ENCODE results near the gene AMIGO1. TPM values are rescaled to one million over a fixed set of nuclear protein-coding genes. Genes with fewer than 3 reads are reported as not detected.

Gene AMIGO1
- total and polyA plus RNA-seq, 10 of the 15 experiments (the other 5 are each of a cell fraction or from before 2014, with no cell fraction given) = 0.02 to 0.28 (median 0.08) TPM; not detected in 1

DNA sequence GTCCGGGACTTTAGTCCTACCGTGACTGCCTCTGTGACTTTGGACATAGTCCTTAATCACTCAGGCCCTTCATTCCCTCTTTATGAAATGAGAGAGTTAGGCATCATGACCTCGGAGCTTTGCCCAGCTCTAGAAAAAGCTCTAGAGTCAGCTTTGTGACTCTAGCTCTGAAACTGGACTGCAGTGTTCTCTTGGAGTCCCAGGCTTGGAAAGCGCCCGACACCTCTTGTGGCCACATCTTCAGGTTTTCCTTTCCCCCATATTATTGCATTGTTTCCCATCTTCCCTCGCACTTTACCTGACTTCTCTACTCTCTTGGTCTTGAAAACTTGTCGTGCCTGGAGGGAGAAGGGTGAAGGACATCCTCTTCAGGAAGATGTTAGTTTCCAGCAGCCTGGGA is 12.5 kb upstream of the AMIGO1 start (continued):
- TF ChIP-seq, protein P1, sequence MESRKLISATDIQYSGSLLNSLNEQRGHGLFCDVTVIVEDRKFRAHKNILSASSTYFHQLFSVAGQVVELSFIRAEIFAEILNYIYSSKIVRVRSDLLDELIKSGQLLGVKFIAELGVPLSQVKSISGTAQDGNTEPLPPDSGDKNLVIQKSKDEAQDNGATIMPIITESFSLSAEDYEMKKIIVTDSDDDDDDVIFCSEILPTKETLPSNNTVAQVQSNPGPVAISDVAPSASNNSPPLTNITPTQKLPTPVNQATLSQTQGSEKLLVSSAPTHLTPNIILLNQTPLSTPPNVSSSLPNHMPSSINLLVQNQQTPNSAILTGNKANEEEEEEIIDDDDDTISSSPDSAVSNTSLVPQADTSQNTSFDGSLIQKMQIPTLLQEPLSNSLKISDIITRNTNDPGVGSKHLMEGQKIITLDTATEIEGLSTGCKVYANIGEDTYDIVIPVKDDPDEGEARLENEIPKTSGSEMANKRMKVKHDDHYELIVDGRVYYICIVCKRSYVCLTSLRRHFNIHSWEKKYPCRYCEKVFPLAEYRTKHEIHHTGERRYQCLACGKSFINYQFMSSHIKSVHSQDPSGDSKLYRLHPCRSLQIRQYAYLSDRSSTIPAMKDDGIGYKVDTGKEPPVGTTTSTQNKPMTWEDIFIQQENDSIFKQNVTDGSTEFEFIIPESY (IDR thresholded peaks at IDR 0.05) = no peak
- TF ChIP-seq SMAD5 (IDR thresholded peaks at IDR 0.05; ENCODE audit: low read depth) (no peak), FOS (IDR thresholded peaks at IDR 0.05; ENCODE audit: borderline replicate concordance, extremely low read depth, insufficient read length) (no peak), CHD4 (IDR thresholded peaks at IDR 0.05) (no peak)

DNA sequence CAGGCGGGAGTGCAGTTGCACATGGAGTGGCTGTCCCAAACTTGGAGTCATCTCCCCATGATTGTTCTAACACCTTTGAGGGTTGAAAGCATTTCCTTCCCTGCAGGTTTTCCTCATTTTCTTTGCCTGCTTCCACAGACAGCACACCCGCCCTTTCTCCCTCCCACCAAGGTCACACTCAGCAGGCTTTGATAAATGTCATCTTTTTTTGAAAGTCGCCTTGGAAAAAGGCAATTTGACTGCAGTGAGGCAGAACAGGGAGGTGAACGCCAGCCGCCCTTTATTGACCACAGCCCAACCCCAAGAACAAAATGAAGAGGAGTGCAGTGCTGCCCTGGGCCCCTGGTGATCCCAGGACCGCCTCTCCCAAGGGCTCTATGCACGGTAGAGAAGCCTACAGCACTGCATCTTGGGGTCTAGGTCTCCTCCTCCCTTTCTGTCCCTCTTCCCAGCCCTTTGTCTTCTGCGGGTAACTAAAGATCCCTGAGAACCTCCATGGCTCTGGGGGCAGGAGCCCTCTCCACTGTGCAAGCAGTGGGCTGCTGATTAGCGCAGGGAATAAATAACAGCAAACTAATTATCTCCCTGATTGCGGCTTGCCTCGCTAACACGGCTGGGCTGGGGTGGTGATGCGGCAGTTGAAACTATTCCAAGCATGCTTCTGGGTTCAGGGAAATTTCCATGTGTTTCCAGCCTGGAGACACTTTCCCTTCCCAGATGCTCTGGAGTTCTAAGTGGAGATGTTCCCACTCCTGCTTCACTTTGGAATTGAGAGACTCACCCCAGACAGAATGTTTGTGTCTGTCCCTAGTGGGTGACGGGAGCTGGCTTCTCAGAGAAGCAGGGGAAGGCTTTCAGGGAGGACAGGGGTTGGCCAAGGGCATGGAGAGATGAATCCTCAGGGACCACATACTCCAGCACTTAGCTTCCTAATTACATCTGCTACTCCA is 11.8 kb upstream of the AMIGO1 start:
- FAIRE-seq = no peak
- ChIA-PET SMC1A (ENCODE audit: uncharacterized antibody, unreplicated experiment) (interaction anchor here (1.1 to 12.8 kb wide), 3 partner anchors 11 to 23 kb away, joined by 3 to 205 read pairs (median 12); partner anchors contain the start of gene AMIGO1), RAD21 (ENCODE audit: unreplicated experiment) (interaction anchor here (1.0 to 1.8 kb wide), 3 partner anchors 9 to 13 kb away, joined by 3 to 7 read pairs (median 3); no protein-coding TSS in a partner anchor), CTCF (interaction anchor here (0.9 to 21.3 kb wide), 7 partner anchors 8 to 26 kb away, joined by 3 to 1280 read pairs (median 7); partner anchors contain the start of genes AMIGO1 and CYB561D1), POLR2A (no interaction called here)
- WGBS (ENCODE audit: insufficient coverage, insufficient replicate concordance, low lambda C conversion rate, missing lambda C conversion rate) = 57% methylated on average over 14 of the region's 14 CpGs
- BruUV-seq (replicated peaks) = no TSS peak
- no peaks in the 10 kb centered on the region for H3K36me3 ChIP-seq (ENCODE audit: control insufficient read depth in 2 of 2, insufficient read depth in 2 of 2, low read length in 1 of 2)
- H4K20me1 ChIP-seq (ENCODE audit: control insufficient read depth, insufficient read depth) = no peaks in the 10 kb centered on the region
- no peak overlapping the region for H3K4me3 ChIP-seq
- ATAC-seq = no peak
- no peaks in the 10 kb centered on the region for H3K4me1 ChIP-seq (ENCODE audit: control insufficient read depth, insufficient read depth, low read length)
- H3K4me2 ChIP-seq (ENCODE audit: control insufficient read depth, insufficient read depth) = no peak overlapping the region
- no peak for DNase-seq (ENCODE audit: low read depth, low spot score)
- H2AFZ ChIP-seq (ENCODE audit: control insufficient read depth, low read depth, low read length) = no peak overlapping the region
- H3K9me3 ChIP-seq (replicated peaks; ENCODE audit: control insufficient read depth, insufficient read depth, low read length) = no peaks in the 10 kb centered on the region
- H3K9ac ChIP-seq (ENCODE audit: control insufficient read depth, insufficient read depth, low read length) = no peak overlapping the region
- H3K27me3 ChIP-seq (replicated peaks in 1 of 2; ENCODE audit: control insufficient read depth in 2 of 2, insufficient read depth in 2 of 2, low read length in 1 of 2) = peaks cover 0 to 3% of the 10 kb centered on the region in 2 experiments; a peak in 3 of 4 replicates
- H3K79me2 ChIP-seq (ENCODE audit: control insufficient read depth, insufficient read depth, low read length) = no peaks in the 10 kb centered on the region
- no peak overlapping the region for H3K27ac ChIP-seq (ENCODE audit: control insufficient read depth, insufficient read depth)
- in situ Hi-C loops (cut with MboI) = no loop called here
- intact Hi-C loops (cut with micrococcal nuclease; ENCODE audit: unreplicated experiment) = no loop called here
- TF ChIP-seq PML (IDR thresholded peaks at IDR 0.05; ENCODE audit: low read length) = no peak
- no peak for TF ChIP-seq E2F4 (IDR thresholded peaks at IDR 0.05; ENCODE audit: low read depth, low read length)
- TF ChIP-seq MTA3 (IDR thresholded peaks at IDR 0.05; ENCODE audit: borderline replicate concordance, low read length) = no peak
- TF ChIP-seq BHLHE40 (IDR thresholded peaks at IDR 0.05; ENCODE audit: borderline replicate concordance in 1 of 2, low read depth in 2 of 2, low read length in 1 of 2) = no peak
- no peak for TF ChIP-seq BRCA1 (IDR thresholded peaks at IDR 0.05; ENCODE audit: low read depth, low read length)
- TF ChIP-seq FOXM1 (IDR thresholded peaks at IDR 0.05; ENCODE audit: low read depth, low read length) = no peak
- TF ChIP-seq CBFB (IDR thresholded peaks at IDR 0.05; ENCODE audit: low read depth) = no peak
- no peak for TF ChIP-seq MYC (IDR thresholded peaks at IDR 0.05; ENCODE audit: insufficient read depth, insufficient read length, insufficient replicate concordance, low read length, severe bottlenecking)
- TF ChIP-seq EP300 (IDR thresholded peaks at IDR 0.05; ENCODE audit: borderline replicate concordance in 1 of 2, control insufficient read depth in 1 of 2, low read depth in 2 of 2, low read length in 2 of 2) = no peak
- no peak for TF ChIP-seq MEF2B (IDR thresholded peaks at IDR 0.05; ENCODE audit: partially characterized antibody, poor library complexity, severe bottlenecking)
- TF ChIP-seq SIX5 (IDR thresholded peaks at IDR 0.05; ENCODE audit: low read depth, low read length, severe bottlenecking) = no peak
- TF ChIP-seq MAX (IDR thresholded peaks at IDR 0.05; ENCODE audit: low read depth, low read length) = no peak
